ENCODE measurements around the gene RSPH1.

- TF ChIP-seq FOXM1 (IDR thresholded peaks at IDR 0.05; ENCODE audit: borderline replicate concordance) (no peak), SP1 (IDR thresholded peaks at IDR 0.05) (no peak), BHLHE40 (IDR thresholded peaks at IDR 0.05; ENCODE audit: borderline replicate concordance) (no peak), ZNF384 (IDR thresholded peaks at IDR 0.05) (no peak), ELF4 (IDR thresholded peaks at IDR 0.05) (no peak), CTBP1 (IDR thresholded peaks at IDR 0.05; ENCODE audit: borderline replicate concordance) (no peak), HDGF (IDR thresholded peaks at IDR 0.05; ENCODE audit: borderline replicate concordance) (no peak), SUZ12 (IDR thresholded peaks at IDR 0.05) (no peak)
Measured at GRCh38 chr21:42527489-42528158, 31.6 kb upstream of the RSPH1 start.

All from HEK293T (cell line).